HCT116 (cell line): ENCODE results near the gene TWF1. TPM values are rescaled to one million over a fixed set of nuclear protein-coding genes. Genes with fewer than 3 reads are reported as not detected.
"Not testable (repeated sequence)": the region's sequence is repeated elsewhere in the genome, so short reads cannot be mapped to it uniquely, and the experiment has no call there.

ENCODE experiments used
- ATAC-seq: fragments of 200-7000 bp; cut with Tn5 transposase; 2 replicates; pipeline ENCODE4 v1.9.1; 2020; ENCODE audit warnings: mild to moderate bottlenecking, moderate library complexity
- BruUV-seq: library from RNA; stranded (reverse); fragments of 400-500 nt; replicated peaks from 2 replicates; lab custom pipeline; 2021; lab: Mats Ljungman, UMichigan
- CTCF ChIA-PET: fragments of 300-600 bp; sonication (Branson Sonifier 250); formaldehyde crosslinking; loops from one replicate; lab custom pipeline; 2021; ENCODE audit warnings: antibody characterized with exemption; lab: Charles Lee
- POLR2A ChIA-PET: fragments of 300-600, 350-600 bp; sonication (Branson Sonifier 250); formaldehyde crosslinking; loops from one replicate; lab custom pipeline; 2021; ENCODE audit warnings: antibody characterized with exemption; lab: Charles Lee
- RAD21 ChIA-PET, 2 experiments: fragments of 300-600 bp; sonication (Branson Sonifier 250); formaldehyde crosslinking; loops; one replicate each; lab custom pipeline; 2023; ENCODE audit warnings: low total read pairs in 2 of 2; ENCODE audit not compliant: uncharacterized antibody in 2 of 2, unreplicated experiment in 2 of 2, low non-redundant PET in 1 of 2; lab: Charles Lee
- DNase-seq: peaks from one replicate; pipeline ENCODE4 v3.0.0-alpha.2; 2010; ENCODE audit warnings: low read depth, low spot score
- H2AFZ ChIP-seq: fragments of 200-600 bp; shearing (Covaris generic), sonication (generic); 2 replicates; pipeline ENCODE4 v1.6.1; 2017; ENCODE audit warnings: low read depth, mixed run types, mixed read lengths, antibody characterized with exemption, low read length; ENCODE audit not compliant: poor library complexity, severe bottlenecking
- H3K27ac ChIP-seq: 2 replicates; pipeline ENCODE4 v1.5.1; 2012; ENCODE audit warnings: low read depth, low read length
- H3K27me3 ChIP-seq: fragments of 200-600 bp; sonication (generic); 2 replicates; pipeline ENCODE4 v1.6.1; 2016; ENCODE audit warnings: mixed run types, low read length, mixed read lengths; ENCODE audit not compliant: insufficient read depth
- H3K36me3 ChIP-seq, 2 experiments: fragments of 200-500 bp in 1 of 2; fragments of 200-600 bp in 1 of 2; sonication (Bioruptor generic) in 1 of 2; sonication (generic) in 1 of 2; 2 replicates each; pipeline versions ENCODE4 v1.5.1 to v1.6.1; 2014 to 2016; ENCODE audit warnings: low read length in 2 of 2, inconsistent platforms in 1 of 2, mixed read lengths in 1 of 2, mixed run types in 1 of 2; ENCODE audit not compliant: insufficient read depth in 2 of 2, control insufficient read depth in 1 of 2
- H3K4me1 ChIP-seq, 2 experiments: fragments of 200-600 bp in 1 of 2; sonication (generic) in 1 of 2; 2 replicates each; pipeline versions ENCODE4 v1.5.1 to v1.6.1; 2012 to 2017; ENCODE audit warnings: low read length in 2 of 2, inconsistent platforms in 1 of 2, mild to moderate bottlenecking in 1 of 2, mixed read lengths in 1 of 2, mixed run types in 1 of 2, moderate library complexity in 1 of 2; ENCODE audit not compliant: insufficient read depth in 2 of 2, control insufficient read depth in 1 of 2
- H3K4me2 ChIP-seq: fragments of 200-600 bp; sonication (generic); 2 replicates; pipeline ENCODE4 v1.6.1; 2017; ENCODE audit warnings: mixed run types, low read length, mixed read lengths
- H3K4me3 ChIP-seq, 2 experiments: fragments of 200-600 bp in 1 of 2; sonication (generic) in 1 of 2; replicated peaks in 1 of 2; 2 replicates each; pipeline ENCODE4 v1.5.1; 2011 to 2016; ENCODE audit warnings: low read length in 2 of 2, control low read depth in 1 of 2, low read depth in 1 of 2, mild to moderate bottlenecking in 1 of 2, mixed read lengths in 1 of 2, mixed run types in 1 of 2
- H3K79me2 ChIP-seq: fragments of 200-600 bp; sonication (generic); 2 replicates; pipeline ENCODE4 v1.6.1; 2017; ENCODE audit warnings: mild to moderate bottlenecking, mixed run types, low read length, moderate library complexity, mixed read lengths; ENCODE audit not compliant: insufficient read depth
- H3K9ac ChIP-seq: fragments of 200-600 bp; sonication (generic); 2 replicates; pipeline ENCODE4 v1.6.1; 2016; ENCODE audit warnings: low read length, mixed read lengths
- H3K9me2 ChIP-seq: fragments of 200-600 bp; sonication (generic), shearing (Covaris generic); 2 replicates; pipeline ENCODE4 v1.6.1; 2017; ENCODE audit warnings: mixed run types, mild to moderate bottlenecking, moderate library complexity; ENCODE audit not compliant: insufficient read depth
- H3K9me3 ChIP-seq, 2 experiments: fragments of 200-500 bp in 1 of 2; fragments of 200-600 bp in 1 of 2; sonication (Bioruptor generic) in 1 of 2; sonication (generic) in 1 of 2; 2 replicates each; pipeline ENCODE4 v1.6.1; 2014 to 2017; ENCODE audit warnings: low read length in 2 of 2, mixed read lengths in 2 of 2, inconsistent platforms in 1 of 2, low read depth in 1 of 2, mild to moderate bottlenecking in 1 of 2, mixed run types in 1 of 2, moderate library complexity in 1 of 2; ENCODE audit not compliant: control insufficient read depth in 1 of 2, insufficient read depth in 1 of 2
- H4K20me1 ChIP-seq: fragments of 200-600 bp; sonication (generic), shearing (Covaris generic); 2 replicates; pipeline ENCODE4 v1.6.1; 2017; ENCODE audit warnings: mixed run types, mild to moderate bottlenecking, moderate library complexity; ENCODE audit not compliant: insufficient read depth
- ELF1 ChIP-seq: IDR thresholded peaks from 2 replicates; pipeline ENCODE4 v1.6.1; 2012; ENCODE audit warnings: low read depth, borderline replicate concordance
- MAX ChIP-seq: IDR thresholded peaks from 2 replicates; pipeline ENCODE4 v1.6.1; 2012
- SP1 ChIP-seq: IDR thresholded peaks from 2 replicates; pipeline ENCODE4 v1.6.1; 2012; ENCODE audit warnings: low read depth
- SRF ChIP-seq: IDR thresholded peaks from 2 replicates; pipeline ENCODE4 v1.6.1; 2012; ENCODE audit warnings: low read depth
- YY1 ChIP-seq: IDR thresholded peaks from 2 replicates; pipeline ENCODE4 v1.6.1; 2011; ENCODE audit warnings: low read length, low read depth, moderate library complexity, mild to moderate bottlenecking; ENCODE audit not compliant: insufficient replicate concordance; ENCODE audit errors: extremely low read depth
- ZNF274 ChIP-seq: fragments of 200-500 bp; sonication (Bioruptor generic); IDR thresholded peaks from 2 replicates; pipeline ENCODE4 v1.6.1; 2014; ENCODE audit warnings: mild to moderate bottlenecking, low read depth, low read length, inconsistent platforms
- intact Hi-C: fragments of 100-400 bp; cut with micrococcal nuclease; formaldehyde crosslinking; loops from 2 replicates; pipeline ENCODE4 v1.10.0; 2022
- total RNA-seq: library from RNA; stranded (reverse); gene quantifications from one replicate; pipeline ENCODE4 v1.2.1, GENCODE V29; 2021; ENCODE audit not compliant: unreplicated experiment

TWF1 gene
- total RNA-seq, 1 experiment from 2014 or later: 125 TPM

- Histone ChIP-seq H2AFZ (no peak overlapping the region), H3K9ac (no peak overlapping the region), H3K4me3 (no peak overlapping the region), H3K27ac (no peak overlapping the region), H3K27me3 (no peaks in the 10 kb centered on the region), H3K36me3 (peaks cover 0 to 19% of the 10 kb centered on the region in 2 experiments; a peak in 2 of 4 replicates), H3K79me2 (peaks cover 14% of the 10 kb centered on the region), H4K20me1 (no peaks in the 10 kb centered on the region), H3K9me2 (no peaks in the 10 kb centered on the region), H3K9me3 (no peaks in the 10 kb centered on the region), H3K4me1 (peaks cover 0 to 9% of the 10 kb centered on the region in 2 experiments; a peak in 3 of 4 replicates), H3K4me2 (no peak overlapping the region)
- ATAC-seq: no peak
- DNase-seq: no peak
- ChIA-PET POLR2A (no interaction called here), RAD21 (no interaction called here), CTCF (no interaction called here)
- no TSS peak for BruUV-seq
- no peak for TF ChIP-seq YY1
- TF ChIP-seq ELF1: no peak
- TF ChIP-seq SP1: no peak
- no peak for TF ChIP-seq SRF
- TF ChIP-seq ZNF274: no peak
- TF ChIP-seq MAX: no peak
- intact Hi-C loops: no loop called here
Observed at GRCh38 chr12:43754015-43754414, 52.1 kb downstream of the TWF1 start.

GRCh38 chr12:43751360-43751759, 54.8 kb downstream of the TWF1 start:
- intact Hi-C loops, ATAC-seq, POLR2A ChIA-PET, H3K79me2 ChIP-seq, DNase-seq, H3K9me2 ChIP-seq, H3K27me3 ChIP-seq, CTCF ChIA-PET, H3K27ac ChIP-seq, H3K4me1 ChIP-seq, H3K4me2 ChIP-seq, H4K20me1 ChIP-seq, H3K9ac ChIP-seq, BruUV-seq, H3K4me3 ChIP-seq, H3K9me3 ChIP-seq, H2AFZ ChIP-seq, RAD21 ChIA-PET: not testable (repeated sequence)
- H3K36me3 ChIP-seq: peaks cover 0 to 19% of the 10 kb centered on the region in 2 experiments; a peak in 2 of 4 replicates
